ENCODE results near the gene SPCS3.

Gene SPCS3

GRCh38 chr4:176350671-176351070 is 30.9 kb downstream of the SPCS3 start:
- DNase-seq, result no peak

GRCh38 chr4:176354884-176355283 is 35.1 kb downstream of the SPCS3 start:
- no peak for DNase-seq

GRCh38 chr4:176357359-176358082 is 37.8 kb downstream of the SPCS3 start:
- DNase-seq, result no peak

GRCh38 chr4:176358083-176358469 is 38.3 kb downstream of the SPCS3 start:
- no peak for DNase-seq

- no peak for DNase-seq
Observed at GRCh38 chr4:176359590-176359989, 39.8 kb downstream of the SPCS3 start.

GRCh38 chr4:176360446-176360845 is 40.7 kb downstream of the SPCS3 start:
- no peak for DNase-seq

GRCh38 chr4:176363072-176363471 is 43.3 kb downstream of the SPCS3 start:
- DNase-seq, result no peak

- no peak for DNase-seq
Observed at GRCh38 chr4:176367771-176368465, 48.2 kb downstream of the SPCS3 start.

- DNase-seq, result no peak
Observed at GRCh38 chr4:176376032-176376614, 56.4 kb downstream of the SPCS3 start.

- no peak for DNase-seq
Observed at GRCh38 chr4:176377780-176378179, 58.0 kb downstream of the SPCS3 start.

GRCh38 chr4:176380352-176381157 is 60.8 kb downstream of the SPCS3 start:
- no peak for DNase-seq
